HepG2 (cell line): Measurements from ENCODE around the gene TMEM135. TPM values are rescaled to one million over a fixed set of nuclear protein-coding genes. Genes with fewer than 3 reads are reported as not detected.

Experiments
- HNRNPH1 ChIP-seq: fragments of 200-400 bp; formaldehyde crosslinking; optimal IDR thresholded peaks from 2 replicates; pipeline ENCODE3; 2017; ENCODE audit warnings: mild to moderate bottlenecking, low read depth, low read length
- TP53 ChIP-seq: sonication (generic); formaldehyde crosslinking; conservative IDR thresholded peaks from 2 replicates; pipeline ENCODE4 v1.4.0; 2020; ENCODE audit warnings: missing genetic modification reagents
- ZNF180 ChIP-seq: sonication (generic); formaldehyde crosslinking; IDR thresholded peaks from 2 replicates; pipeline ENCODE4 v1.4.0; 2020; ENCODE audit warnings: low read depth, missing genetic modification reagents, borderline replicate concordance
- ZNF318 ChIP-seq: sonication (generic); formaldehyde crosslinking; IDR thresholded peaks from 2 replicates; pipeline ENCODE4 v1.4.0; 2020; ENCODE audit warnings: mild to moderate bottlenecking, missing genetic modification reagents
- ZNF607 ChIP-seq: sonication (generic); formaldehyde crosslinking; IDR thresholded peaks from 2 replicates; pipeline ENCODE4 v1.5.1; 2020; ENCODE audit warnings: missing genetic modification reagents, mild to moderate bottlenecking, borderline replicate concordance
- ZNF816 ChIP-seq: sonication (generic); formaldehyde crosslinking; IDR thresholded peaks from 2 replicates; pipeline ENCODE4 v1.8.0; 2022; ENCODE audit warnings: missing genetic modification reagents, mild to moderate bottlenecking, borderline replicate concordance
- polyA plus RNA-seq, 8 experiments: library from polyadenylated mRNA; depleted of rRNA in 3 of 8; stranded (reverse) in 7 of 8; unstranded in 1 of 8; fragments of >200 nt; fragmentation: Illumina TruSeq in 4 of 8; extraction: Trizol in 4 of 8; gene quantifications; 2 replicates each; pipeline versions ENCODE4 v1.2.1 to v1.2.3, GENCODE V29; 2011 to 2016; ENCODE audit warnings: low read depth in 4 of 8, missing spikeins in 1 of 8, mixed read lengths in 1 of 8; ENCODE audit not compliant: insufficient read depth in 1 of 8
- total RNA-seq, 5 experiments: library from RNA; depleted of rRNA; stranded (reverse); fragments of >200 nt; fragmentation: Illumina TruSeq; extraction: Trizol; gene quantifications; 2 replicates each; pipeline ENCODE4 v1.2.3, GENCODE V29; 2016; ENCODE audit warnings: low read depth in 1 of 5

TMEM135 gene
- total and polyA plus RNA-seq, 2 of the 13 experiments (the other 11 are each of a cell fraction or from before 2014, with no cell fraction given), result 36.6 to 88.9 TPM

- TF ChIP-seq ZNF318 (CRISPR knock-in tag), result no peak
- no peak for TF ChIP-seq ZNF607 (CRISPR knock-in tag)
- no peak for TF ChIP-seq TP53
- no peak for TF ChIP-seq ZNF816 (CRISPR knock-in tag)
- TF ChIP-seq HNRNPH1, result no peak
- no peak for TF ChIP-seq ZNF180 (CRISPR knock-in tag)
Measured at GRCh38 chr11:87256694-87257340, 219.1 kb downstream of the TMEM135 start (continued).
